Tibial nerve (tissue), 4 donors: ENCODE measurements around the gene GSTCD. TPM values are rescaled to one million over a fixed set of nuclear protein-coding genes. Genes with fewer than 3 reads are reported as not detected.
A peak's percentile ranks its signal among the peaks of the same experiment; 100 is the strongest.

ENCODE experiments used
- DNase-seq, 2 donors: peaks; one replicate each; pipeline ENCODE4 v3.0.0-alpha.2; 2019; ENCODE audit warnings: low spot score in 2 of 2
- H3K27ac ChIP-seq, 4 donors: fragments of 200-600 bp; sonication (generic) in 3 of 4; one replicate each; pipeline ENCODE4 v1.5.1; 2017 to 2019; ENCODE audit warnings: mild to moderate bottlenecking in 1 of 4
- H3K27me3 ChIP-seq, 2 donors: fragments of 200-600 bp; sonication (generic) in 1 of 2; one replicate each; pipeline versions ENCODE4 v1.5.1 to v1.6.0; 2017 to 2019
- H3K36me3 ChIP-seq, 3 donors: fragments of 200-600 bp; sonication (generic); one replicate each; pipeline ENCODE4 v1.5.1; 2018 to 2019
- H3K4me1 ChIP-seq, 4 donors: fragments of 200-600 bp; sonication (generic) in 3 of 4; one replicate each; pipeline ENCODE4 v1.5.1; 2017 to 2019
- H3K4me3 ChIP-seq, 4 donors: fragments of 200-600 bp; sonication (generic) in 3 of 4; one replicate each; pipeline ENCODE4 v1.5.1; 2017 to 2019; ENCODE audit warnings: mild to moderate bottlenecking in 1 of 4, moderate library complexity in 1 of 4
- H3K9me3 ChIP-seq, 4 donors: fragments of 200-600 bp; sonication (generic) in 3 of 4; one replicate each; pipeline ENCODE4 v1.5.1; 2017 to 2019
- EP300 ChIP-seq, 2 donors: sonication (generic); formaldehyde crosslinking; IDR thresholded peaks; one replicate each; pipeline ENCODE4 v1.6.1; 2017; ENCODE audit warnings: antibody characterized with exemption in 2 of 2, mild to moderate bottlenecking in 1 of 2
- POLR2A ChIP-seq, 2 donors: fragments of 450-650 bp; IDR thresholded peaks; one replicate each; pipeline ENCODE4 v1.6.1; 2017; ENCODE audit warnings: antibody characterized with exemption in 2 of 2, mild to moderate bottlenecking in 2 of 2, moderate library complexity in 2 of 2
- WGBS, 2 donors: methylation state at CpG; one replicate each; pipeline ENCODE4 v1.1.5; 2018; 5-methylcytosine and 5-hydroxymethylcytosine counted together
- total RNA-seq, 4 donors: library from RNA; depleted of rRNA; stranded (reverse); fragments of >200 nt; gene quantifications; one replicate each; pipeline ENCODE4 v1.1.0, GENCODE V29; 2016
- TF ChIP-seq, protein P1 (sequence below), 5 experiments: fragments of 200-600 bp in 3 of 5; fragments of 450-650 bp in 2 of 5; sonication (generic) in 3 of 5; IDR thresholded peaks; one replicate each; pipeline ENCODE4 v1.5.1; 2016 to 2019; ENCODE audit warnings: antibody characterized with exemption in 5 of 5, mild to moderate bottlenecking in 3 of 5, moderate library complexity in 2 of 5

The GSTCD gene
- total RNA-seq, 4 donors from 2014 or later = 11.6 to 23.4 (median 13.7) TPM

DNA sequence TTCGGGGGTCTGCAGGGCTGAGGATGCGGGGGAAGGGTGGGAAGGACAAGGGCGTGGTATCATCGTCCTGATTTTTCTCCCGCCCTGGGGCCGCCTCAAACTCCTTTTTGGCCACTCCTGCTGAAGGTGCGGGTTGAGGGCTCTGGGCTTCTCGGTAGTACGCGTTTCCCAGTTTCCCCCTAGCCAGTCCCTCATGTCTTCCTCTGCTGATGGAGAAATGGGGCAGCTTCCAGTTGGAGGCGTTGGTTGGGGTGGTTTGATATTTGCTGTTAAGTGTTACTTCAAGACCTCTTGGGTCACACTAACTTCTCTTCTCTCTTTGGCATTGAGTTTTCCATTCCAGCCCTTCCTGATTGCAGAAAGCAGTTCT lies 482 bp downstream of the GSTCD start:
- H3K9me3 ChIP-seq = no peaks in the 10 kb centered on the region
- peak in 1 of 2 donors; percentile 5 for DNase-seq
- H3K4me3 ChIP-seq = peak overlapping the region; percentile 81 to 88 (median 84)
- peaks cover 0 to 35% (median 12%) of the 10 kb centered on the region in 4 donors for H3K4me1 ChIP-seq
- H3K27me3 ChIP-seq = no peaks in the 10 kb centered on the region
- H3K27ac ChIP-seq = peak overlapping the region; percentile 70 to 89 (median 84)
- H3K36me3 ChIP-seq = no peaks in the 10 kb centered on the region
- no peak for TF ChIP-seq POLR2A (IDR thresholded peaks at IDR 0.05)
- TF ChIP-seq EP300 (IDR thresholded peaks at IDR 0.05) = no peak
- TF ChIP-seq, protein P1, sequence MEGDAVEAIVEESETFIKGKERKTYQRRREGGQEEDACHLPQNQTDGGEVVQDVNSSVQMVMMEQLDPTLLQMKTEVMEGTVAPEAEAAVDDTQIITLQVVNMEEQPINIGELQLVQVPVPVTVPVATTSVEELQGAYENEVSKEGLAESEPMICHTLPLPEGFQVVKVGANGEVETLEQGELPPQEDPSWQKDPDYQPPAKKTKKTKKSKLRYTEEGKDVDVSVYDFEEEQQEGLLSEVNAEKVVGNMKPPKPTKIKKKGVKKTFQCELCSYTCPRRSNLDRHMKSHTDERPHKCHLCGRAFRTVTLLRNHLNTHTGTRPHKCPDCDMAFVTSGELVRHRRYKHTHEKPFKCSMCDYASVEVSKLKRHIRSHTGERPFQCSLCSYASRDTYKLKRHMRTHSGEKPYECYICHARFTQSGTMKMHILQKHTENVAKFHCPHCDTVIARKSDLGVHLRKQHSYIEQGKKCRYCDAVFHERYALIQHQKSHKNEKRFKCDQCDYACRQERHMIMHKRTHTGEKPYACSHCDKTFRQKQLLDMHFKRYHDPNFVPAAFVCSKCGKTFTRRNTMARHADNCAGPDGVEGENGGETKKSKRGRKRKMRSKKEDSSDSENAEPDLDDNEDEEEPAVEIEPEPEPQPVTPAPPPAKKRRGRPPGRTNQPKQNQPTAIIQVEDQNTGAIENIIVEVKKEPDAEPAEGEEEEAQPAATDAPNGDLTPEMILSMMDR (IDR thresholded peaks at IDR 0.05) = no peak
- 0 to 1% methylated on average over 7 to 11 of the region's 11 CpGs for WGBS, 2 donors

DNA sequence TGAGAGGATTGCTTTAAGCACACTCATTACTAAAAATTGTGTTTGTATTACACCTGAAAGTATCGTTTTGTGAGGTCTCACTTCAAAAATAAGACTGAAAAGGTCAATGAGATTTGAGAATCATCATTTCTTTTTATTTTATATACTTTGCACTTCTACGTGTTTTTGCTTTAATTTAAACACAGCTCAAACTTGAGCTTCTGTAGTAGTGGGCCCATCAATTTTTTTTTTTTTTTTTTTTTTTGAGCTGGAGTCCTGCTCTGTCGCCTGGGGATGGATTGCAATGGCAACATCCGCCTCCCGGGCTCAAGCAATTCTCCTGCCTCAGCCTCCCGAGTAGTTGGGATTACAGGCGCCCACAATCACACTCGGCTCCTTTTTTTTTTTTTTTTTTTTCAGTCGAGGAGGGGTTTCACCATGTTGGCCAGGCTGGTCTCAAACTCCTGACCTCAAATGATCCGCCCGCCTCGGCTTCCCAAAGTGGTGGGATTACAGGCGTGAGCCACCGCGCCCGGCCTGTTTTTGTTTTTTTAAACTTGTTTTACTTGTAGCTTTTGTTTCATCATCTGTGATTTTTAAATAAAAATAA lies 1.5 kb downstream of the GSTCD start:
- no peaks in the 10 kb centered on the region for H3K27me3 ChIP-seq
- peaks cover 0 to 28% (median 12%) of the 10 kb centered on the region in 4 donors for H3K4me1 ChIP-seq
- DNase-seq = no peak
- TF ChIP-seq POLR2A (IDR thresholded peaks at IDR 0.05) = no peak
- H3K9me3 ChIP-seq = no peaks in the 10 kb centered on the region
- 73 to 81% methylated on average over 16 of the region's 16 CpGs for WGBS, 2 donors
- no peaks in the 10 kb centered on the region for H3K36me3 ChIP-seq
- H3K27ac ChIP-seq = no peak overlapping the region
- no peak overlapping the region for H3K4me3 ChIP-seq

DNA sequence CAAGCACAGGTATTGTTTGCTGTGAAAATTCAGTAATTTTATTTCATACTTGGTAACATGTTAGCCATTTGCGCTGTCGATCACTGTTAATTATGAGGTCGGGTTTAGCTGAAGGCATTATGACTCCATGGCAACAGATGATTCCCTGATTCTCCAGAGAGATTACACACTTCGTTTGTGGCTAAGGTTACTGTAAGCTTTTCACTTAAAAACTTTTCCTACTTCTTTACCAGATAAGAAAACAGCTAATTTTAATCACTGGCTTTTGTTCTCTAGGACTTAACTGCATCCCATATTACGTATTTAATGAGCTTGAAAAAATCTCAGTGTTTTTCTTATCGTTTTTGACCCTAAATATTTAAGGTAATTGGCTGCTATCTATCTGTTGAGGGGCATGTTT lies 2.1 kb downstream of the GSTCD start:
- H3K27ac ChIP-seq = no peak overlapping the region
- DNase-seq = no peak
- H3K27me3 ChIP-seq = no peaks in the 10 kb centered on the region
- TF ChIP-seq, protein P1 (IDR thresholded peaks at IDR 0.05) = no peak
- TF ChIP-seq EP300 (IDR thresholded peaks at IDR 0.05) (no peak), POLR2A (IDR thresholded peaks at IDR 0.05) (no peak)
- no peaks in the 10 kb centered on the region for H3K36me3 ChIP-seq
- 70 to 71% methylated on average over 6 of the region's 6 CpGs for WGBS, 2 donors
- H3K9me3 ChIP-seq = no peaks in the 10 kb centered on the region
- no peak overlapping the region for H3K4me3 ChIP-seq
- H3K4me1 ChIP-seq = peaks cover 0 to 34% (median 12%) of the 10 kb centered on the region in 4 donors

DNA sequence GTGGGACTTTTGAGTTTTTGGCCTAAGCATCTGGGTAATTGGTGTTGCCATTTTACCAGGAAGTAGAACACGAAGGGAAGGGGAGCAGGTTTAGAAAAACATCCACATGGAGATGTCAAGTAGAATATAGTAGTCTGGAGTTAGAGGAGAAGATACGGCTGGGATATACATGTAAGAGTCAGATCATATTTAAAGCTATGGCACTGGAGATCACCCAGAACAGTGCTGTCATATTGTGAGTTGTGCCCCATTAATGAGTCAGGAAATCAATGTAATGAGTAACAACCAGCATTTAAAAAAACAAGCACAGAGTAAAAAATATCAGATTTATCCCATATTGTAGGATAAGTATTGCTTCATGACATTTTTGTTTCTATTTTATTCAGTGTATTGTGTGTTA lies 4.2 kb downstream of the GSTCD start:
- WGBS, 2 donors = 71 to 83% methylated on average over 2 of the region's 2 CpGs
- Histone ChIP-seq H3K36me3 (no peaks in the 10 kb centered on the region), H3K4me3 (no peak overlapping the region), H3K9me3 (no peaks in the 10 kb centered on the region), H3K4me1 (peaks cover 0 to 21% (median under 1%) of the 10 kb centered on the region in 4 donors), H3K27me3 (no peaks in the 10 kb centered on the region), H3K27ac (no peak overlapping the region)
- no peak for TF ChIP-seq POLR2A (IDR thresholded peaks at IDR 0.05)
- no peak for TF ChIP-seq EP300 (IDR thresholded peaks at IDR 0.05)
- TF ChIP-seq, protein P1 (IDR thresholded peaks at IDR 0.05) = no peak
- no peak for DNase-seq

DNA sequence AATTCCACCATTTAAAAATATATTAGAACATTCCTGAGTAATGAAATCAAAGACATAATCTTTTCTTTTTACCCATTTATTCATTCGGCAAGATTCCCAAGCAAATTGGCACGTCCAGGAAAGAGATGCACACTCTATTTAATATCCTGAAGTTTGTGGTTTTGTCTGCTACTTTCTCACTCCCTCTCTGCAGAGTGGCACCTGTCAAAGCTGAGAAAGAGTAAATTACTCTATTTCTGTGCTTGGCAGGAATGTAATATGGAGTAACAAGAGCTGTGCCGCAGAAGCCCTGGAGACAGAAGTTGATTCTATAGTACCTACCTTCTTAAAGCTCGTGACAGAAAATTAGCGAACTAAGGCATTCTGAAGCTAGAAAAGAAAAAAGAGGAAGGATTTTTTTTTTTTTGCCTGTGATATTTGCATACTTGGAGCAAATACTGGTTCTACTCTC lies 5.5 kb downstream of the GSTCD start:
- H3K4me3 ChIP-seq = peak overlapping the region in 1 of 4 donors; percentile 10
- no peak for TF ChIP-seq POLR2A (IDR thresholded peaks at IDR 0.05)
- TF ChIP-seq, protein P1 (IDR thresholded peaks at IDR 0.05) = no peak
- no peak for TF ChIP-seq EP300 (IDR thresholded peaks at IDR 0.05)
- 66 to 67% methylated on average over 5 of the region's 5 CpGs for WGBS, 2 donors

More for the DNA sequence above, 5.5 kb downstream of the GSTCD start:
- Histone ChIP-seq H3K27me3 (no peaks in the 10 kb centered on the region), H3K4me1 (peaks cover 0 to 20% (median 0%) of the 10 kb centered on the region in 4 donors), H3K36me3 (peaks cover 0 to 5% (median 0%) of the 10 kb centered on the region in 3 donors), H3K9me3 (no peaks in the 10 kb centered on the region), H3K27ac (no peak overlapping the region)
- DNase-seq = no peak
